Skeletal muscle cell (primary cell): ENCODE measurements around the gene TMEM40.

Experiments
- DNase-seq: peaks from one replicate; pipeline ENCODE4 v3.0.0-alpha.2; 2010; ENCODE audit warnings: low read depth
- H3K4me3 ChIP-seq: 2 replicates; pipeline ENCODE4 v1.5.1; 2011; ENCODE audit warnings: low read depth, mild to moderate bottlenecking, control low read depth, low read length, moderate library complexity

Gene TMEM40

DNA sequence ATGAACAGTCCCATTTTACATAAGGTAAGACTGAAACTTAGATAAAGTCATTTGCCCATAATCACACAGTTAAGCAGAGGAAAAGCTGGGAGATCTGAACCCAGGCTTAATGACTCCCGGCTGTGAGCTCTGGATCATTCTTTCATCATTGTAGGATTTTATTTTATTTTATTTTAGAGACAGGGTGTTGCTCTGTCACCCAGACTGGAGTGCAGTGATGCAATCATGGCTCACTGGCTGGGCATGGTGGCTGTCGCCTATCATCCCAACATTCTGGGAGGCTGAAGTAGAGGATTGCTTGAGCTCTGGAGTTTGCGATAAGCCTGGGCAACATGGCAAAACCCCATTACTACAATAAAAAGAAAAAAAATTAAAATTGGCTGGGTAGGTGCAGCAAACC lies 63.9 kb downstream of the TMEM40 start:
- H3K4me3 ChIP-seq = no peak overlapping the region
- DNase-seq = no peak

DNA sequence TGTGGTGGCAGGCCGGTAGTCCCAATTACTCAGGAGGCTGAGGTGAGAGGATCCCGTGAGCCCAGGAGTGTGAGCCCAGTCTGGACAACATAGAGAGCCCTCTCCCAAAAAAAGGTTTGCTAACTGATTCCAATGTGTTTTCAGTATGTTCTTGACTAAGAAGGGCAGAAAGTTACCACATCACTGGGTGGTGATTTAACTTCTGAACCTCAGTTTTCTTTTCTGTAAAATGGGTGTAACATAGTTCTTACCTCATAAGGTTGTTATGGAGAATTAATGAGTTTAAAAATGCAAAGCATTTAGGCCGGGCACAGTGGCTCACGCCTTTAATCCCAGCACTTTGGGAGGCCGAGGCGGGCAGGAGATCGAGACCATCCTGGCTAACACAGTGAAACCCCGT lies 66.6 kb downstream of the TMEM40 start:
- no peak overlapping the region for H3K4me3 ChIP-seq
- no peak for DNase-seq

DNA sequence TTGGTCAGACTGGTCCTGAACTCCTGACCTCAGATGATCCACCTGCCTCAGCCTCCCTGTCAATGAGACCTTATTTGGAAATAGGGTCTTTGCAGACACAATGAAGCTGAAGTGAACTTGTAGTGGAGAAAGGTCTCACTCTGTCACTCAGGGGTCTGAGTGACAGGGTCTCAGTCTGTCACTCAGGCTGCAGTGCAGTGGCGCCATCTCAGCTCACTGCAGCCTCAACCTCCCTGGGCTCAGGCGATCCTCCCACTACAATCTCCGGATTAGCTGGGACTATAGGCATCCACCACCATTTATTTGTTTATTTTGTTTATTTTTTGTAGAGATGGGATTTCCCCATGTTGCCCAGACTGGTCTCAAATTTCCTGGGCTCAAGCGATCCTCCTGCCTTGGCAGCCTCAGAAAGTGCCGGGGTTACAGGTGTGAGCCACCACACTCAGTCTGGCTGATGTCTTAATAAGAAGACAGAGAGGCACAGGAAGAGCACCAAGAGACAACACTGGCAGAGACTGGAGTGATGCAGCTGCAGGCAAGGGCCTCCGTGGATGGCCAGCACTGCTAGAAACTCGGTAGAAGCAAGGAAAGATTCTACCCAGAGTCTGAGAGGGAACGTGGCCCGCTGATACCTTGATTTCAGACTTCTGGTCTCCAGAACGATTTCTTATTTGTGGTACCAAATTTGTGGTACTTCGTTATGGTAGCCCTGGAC lies 68.9 kb downstream of the TMEM40 start:
- no peak for DNase-seq
- H3K4me3 ChIP-seq = no peak overlapping the region

DNA sequence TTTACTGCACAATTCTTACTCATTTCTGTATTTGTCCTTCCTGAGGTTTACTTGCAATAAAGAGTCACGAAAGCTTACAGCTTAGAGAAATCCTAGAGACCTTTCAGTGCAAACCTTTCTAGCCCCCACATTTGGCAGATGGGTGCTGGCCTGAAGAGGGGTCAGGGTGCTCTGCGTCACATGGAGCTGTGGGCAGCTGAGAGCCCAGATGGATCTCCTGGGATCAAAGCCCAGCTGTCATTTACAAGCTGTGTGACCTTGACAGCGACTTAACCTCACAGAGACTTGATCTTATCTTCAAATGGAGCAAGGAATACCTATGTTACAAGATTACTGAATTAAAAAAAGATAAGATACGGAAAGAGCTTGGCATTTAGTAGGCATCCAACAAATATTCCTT lies 71.1 kb downstream of the TMEM40 start:
- H3K4me3 ChIP-seq = no peak overlapping the region
- DNase-seq = no peak

DNA sequence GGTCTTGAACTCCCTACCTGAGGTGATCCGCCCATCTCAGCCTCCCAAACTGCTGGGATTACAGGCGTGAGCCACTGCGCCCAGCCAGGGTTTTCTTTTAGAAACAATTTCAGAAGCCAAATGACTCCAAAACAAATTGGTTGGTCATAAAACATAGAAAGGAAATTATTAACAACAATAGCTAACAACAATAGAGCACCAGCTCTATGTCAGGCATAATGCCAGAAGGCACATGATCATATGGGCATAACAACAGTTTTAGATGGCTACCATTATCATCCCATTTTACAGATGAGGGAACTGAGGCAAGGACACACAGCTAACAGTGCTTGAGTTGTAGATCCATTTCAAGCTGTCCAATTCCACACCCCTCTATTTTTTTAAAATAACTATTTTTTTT lies 73.0 kb downstream of the TMEM40 start:
- DNase-seq = no peak
- H3K4me3 ChIP-seq = no peak overlapping the region
